ENCODE results near the gene ZNF488.

ZNF488 gene

DNA sequence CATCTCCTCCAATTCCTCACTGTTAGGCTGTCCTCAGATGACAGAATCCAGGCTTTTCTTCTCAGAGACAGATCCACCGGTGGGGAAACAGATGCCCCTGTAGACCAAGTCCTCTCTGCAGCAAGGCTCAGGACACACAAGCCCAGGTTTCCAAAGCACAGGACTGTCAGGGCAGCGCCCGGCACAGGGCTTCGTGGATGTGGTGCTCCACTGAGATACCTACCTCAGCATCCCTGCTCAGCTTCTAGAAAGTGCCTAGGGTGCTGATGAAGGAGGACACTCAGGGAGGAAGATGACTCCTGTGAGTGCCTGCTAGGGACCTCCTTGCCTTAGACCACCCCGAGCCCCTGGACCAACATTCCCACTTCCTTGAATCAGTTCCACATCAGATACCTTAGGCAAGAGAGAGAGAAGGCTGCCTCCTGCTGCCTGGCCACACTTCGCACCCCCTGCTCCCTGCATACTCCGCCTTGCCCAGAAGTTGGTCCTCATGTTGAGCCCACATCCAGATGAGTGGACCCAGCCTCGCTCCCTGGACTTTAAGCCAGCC, 44.8 kb downstream of the ZNF488 start:
- Histone ChIP-seq H3K27me3 (no peaks in the 10 kb centered on the region), H3K36me3 (no peaks in the 10 kb centered on the region), H3K4me3 (ENCODE audit: low read depth, low read length) (no peak overlapping the region), H3K4me1 (no peaks in the 10 kb centered on the region), H3K9me3 (no peaks in the 10 kb centered on the region)
- TF ChIP-seq, protein P1, sequence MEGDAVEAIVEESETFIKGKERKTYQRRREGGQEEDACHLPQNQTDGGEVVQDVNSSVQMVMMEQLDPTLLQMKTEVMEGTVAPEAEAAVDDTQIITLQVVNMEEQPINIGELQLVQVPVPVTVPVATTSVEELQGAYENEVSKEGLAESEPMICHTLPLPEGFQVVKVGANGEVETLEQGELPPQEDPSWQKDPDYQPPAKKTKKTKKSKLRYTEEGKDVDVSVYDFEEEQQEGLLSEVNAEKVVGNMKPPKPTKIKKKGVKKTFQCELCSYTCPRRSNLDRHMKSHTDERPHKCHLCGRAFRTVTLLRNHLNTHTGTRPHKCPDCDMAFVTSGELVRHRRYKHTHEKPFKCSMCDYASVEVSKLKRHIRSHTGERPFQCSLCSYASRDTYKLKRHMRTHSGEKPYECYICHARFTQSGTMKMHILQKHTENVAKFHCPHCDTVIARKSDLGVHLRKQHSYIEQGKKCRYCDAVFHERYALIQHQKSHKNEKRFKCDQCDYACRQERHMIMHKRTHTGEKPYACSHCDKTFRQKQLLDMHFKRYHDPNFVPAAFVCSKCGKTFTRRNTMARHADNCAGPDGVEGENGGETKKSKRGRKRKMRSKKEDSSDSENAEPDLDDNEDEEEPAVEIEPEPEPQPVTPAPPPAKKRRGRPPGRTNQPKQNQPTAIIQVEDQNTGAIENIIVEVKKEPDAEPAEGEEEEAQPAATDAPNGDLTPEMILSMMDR (IDR thresholded peaks at IDR 0.05; ENCODE audit: low read depth, low read length) = no peak
- no peak for DNase-seq

DNA sequence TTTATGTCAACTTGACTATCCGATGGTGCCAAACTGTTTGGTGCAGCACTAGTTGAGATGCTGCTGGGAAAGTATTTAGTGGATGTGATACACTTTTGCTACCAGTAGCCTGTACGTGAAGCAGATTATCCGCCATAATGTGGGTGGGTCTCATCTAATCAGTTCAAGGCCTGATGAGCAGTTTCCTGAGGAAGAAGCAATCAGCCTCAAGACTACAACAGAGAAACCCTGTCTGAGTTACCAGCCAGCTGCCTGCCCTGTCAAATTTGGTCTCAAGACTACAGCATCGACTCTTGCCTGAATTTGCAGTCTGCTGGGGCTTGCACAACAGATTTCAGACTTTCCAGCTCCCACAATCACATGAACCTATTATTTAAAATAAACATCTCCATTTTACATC, 46.8 kb downstream of the ZNF488 start:
- no peak for DNase-seq
- Histone ChIP-seq H3K9me3 (no peaks in the 10 kb centered on the region), H3K4me3 (ENCODE audit: low read depth, low read length) (no peak overlapping the region), H3K36me3 (no peaks in the 10 kb centered on the region), H3K4me1 (no peaks in the 10 kb centered on the region), H3K27me3 (no peaks in the 10 kb centered on the region)
- TF ChIP-seq, protein P1 (IDR thresholded peaks at IDR 0.05; ENCODE audit: low read depth, low read length) = no peak

DNA sequence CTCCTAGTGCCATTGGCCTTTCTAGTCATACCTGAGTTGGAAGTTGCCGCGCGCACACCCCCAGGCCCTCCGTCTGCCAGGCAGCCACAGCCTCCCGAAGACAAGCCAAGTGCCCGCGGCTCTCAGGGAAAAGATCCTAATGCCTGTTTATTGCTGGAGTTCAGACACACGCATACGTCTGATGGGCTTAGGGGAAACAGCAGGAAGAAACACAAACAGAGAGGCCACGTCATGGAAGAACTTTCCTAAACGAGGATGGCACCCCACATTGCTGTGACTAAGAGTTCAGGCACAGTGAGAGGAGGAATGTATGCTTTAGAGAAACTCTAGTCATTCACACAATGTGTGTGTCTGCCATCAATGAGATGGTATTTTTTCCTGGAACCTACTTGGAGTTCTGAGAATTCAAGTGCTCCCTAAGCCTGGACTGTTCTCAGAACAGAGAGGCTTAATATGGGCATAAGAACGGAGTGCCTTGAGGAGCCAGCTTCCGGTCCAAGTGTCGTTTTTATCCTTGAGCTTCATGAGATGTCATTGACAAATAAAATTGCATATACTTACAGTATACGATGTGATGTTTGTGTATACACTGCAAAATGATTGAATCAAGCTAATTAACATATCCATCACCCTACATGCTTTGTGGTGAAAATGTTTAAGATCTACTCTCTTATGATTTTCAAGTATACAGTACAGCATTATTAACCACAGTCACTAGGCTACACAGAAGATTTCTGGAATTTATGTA, 47.5 kb downstream of the ZNF488 start:
- H3K4me1 ChIP-seq = no peaks in the 10 kb centered on the region

DNA sequence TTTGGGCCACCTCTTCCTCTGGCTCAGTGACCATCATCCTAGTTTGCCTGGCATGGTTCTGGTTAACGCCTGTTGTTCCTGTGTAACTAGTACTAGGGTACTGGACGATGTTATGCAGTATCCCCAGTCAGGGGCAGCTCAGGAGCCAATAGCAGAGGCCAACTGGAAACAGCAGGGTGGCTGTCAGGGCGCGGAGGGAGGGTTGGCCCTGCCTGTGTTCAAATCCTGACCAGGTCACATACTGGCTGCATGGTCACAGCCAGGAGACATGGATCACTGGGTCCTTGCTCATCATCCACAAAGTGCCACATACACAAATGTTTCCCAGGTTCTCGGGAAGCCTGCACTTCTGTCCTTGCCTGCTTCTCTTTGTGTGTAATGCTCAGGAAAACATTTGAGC, 48.2 kb downstream of the ZNF488 start:
- Histone ChIP-seq H3K36me3 (no peaks in the 10 kb centered on the region), H3K9me3 (no peaks in the 10 kb centered on the region), H3K4me3 (ENCODE audit: low read depth, low read length) (no peak overlapping the region), H3K4me1 (no peaks in the 10 kb centered on the region), H3K27me3 (no peaks in the 10 kb centered on the region)
- DNase-seq = no peak
- TF ChIP-seq, protein P1 (IDR thresholded peaks at IDR 0.05; ENCODE audit: low read depth, low read length) = no peak

More for the DNA sequence above, 47.5 kb downstream of the ZNF488 start:
- Histone ChIP-seq H3K36me3 (no peaks in the 10 kb centered on the region), H3K9me3 (no peaks in the 10 kb centered on the region), H3K4me3 (ENCODE audit: low read depth, low read length) (no peak overlapping the region), H3K27me3 (no peaks in the 10 kb centered on the region)
- DNase-seq = no peak
- TF ChIP-seq, protein P1 (IDR thresholded peaks at IDR 0.05; ENCODE audit: low read depth, low read length) = no peak

DNA sequence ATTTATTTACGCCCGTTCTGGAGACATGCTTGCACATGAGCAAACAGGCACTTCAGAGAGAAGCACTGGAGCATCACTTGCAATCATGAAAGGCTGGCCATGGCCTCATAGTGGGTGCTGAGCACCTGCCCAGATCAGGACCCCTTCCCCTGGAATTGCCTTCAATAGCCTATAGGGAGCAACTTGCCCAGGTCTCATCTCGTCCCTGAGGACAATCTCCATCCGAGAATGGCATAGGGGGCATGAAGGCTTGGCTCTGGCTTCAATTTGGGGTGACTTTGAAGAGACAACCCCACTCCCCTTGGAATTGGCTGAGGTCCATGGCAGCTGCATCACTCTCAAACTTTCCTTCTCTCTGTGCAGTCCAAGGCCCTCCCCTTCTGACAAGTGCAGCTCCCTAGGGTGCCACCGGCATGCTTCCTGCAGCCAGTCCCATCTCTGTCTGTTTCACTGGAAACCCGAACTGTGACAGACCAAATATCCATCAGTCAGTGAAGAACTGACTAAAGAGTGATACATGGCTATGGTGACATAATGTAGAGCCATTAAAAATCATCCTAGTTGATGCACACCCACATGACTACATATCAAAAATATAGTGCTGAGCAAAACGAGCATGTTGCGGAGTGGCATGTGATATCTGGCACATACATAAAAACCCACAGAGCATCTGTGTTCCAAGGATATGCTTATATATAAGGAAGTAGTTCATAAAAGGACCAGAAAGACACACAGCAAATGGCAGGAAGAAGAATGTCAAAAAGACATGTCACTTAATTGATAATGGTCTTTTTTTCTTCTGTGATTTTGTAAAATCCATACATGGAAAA, 49.4 kb downstream of the ZNF488 start:
- Histone ChIP-seq H3K4me1 (no peaks in the 10 kb centered on the region), H3K36me3 (no peaks in the 10 kb centered on the region), H3K9me3 (no peaks in the 10 kb centered on the region), H3K27me3 (no peaks in the 10 kb centered on the region), H3K4me3 (ENCODE audit: low read depth, low read length) (no peak overlapping the region)
- TF ChIP-seq, protein P1 (IDR thresholded peaks at IDR 0.05; ENCODE audit: low read depth, low read length) = no peak
- no peak for DNase-seq

Measured in BE2C (cell line).